AG04450 (cell line): ENCODE data around the gene AMBP. TPM values are rescaled to one million over a fixed set of nuclear protein-coding genes. Genes with fewer than 3 reads are reported as not detected.

Experiments used
- CTCF ChIA-PET: fragments of 300-600, 350-600 bp; formaldehyde crosslinking; extraction: SDS; loops from one replicate; lab custom pipeline; 2022; ENCODE audit warnings: antibody characterized with exemption, inconsistent platforms; lab: Charles Lee
- POLR2A ChIA-PET: fragments of 350-600 bp; formaldehyde crosslinking; extraction: SDS; loops from one replicate; lab custom pipeline; 2021; ENCODE audit warnings: antibody characterized with exemption, inconsistent platforms; lab: Yijun Ruan, JAX
- DNase-seq: peaks from one replicate; pipeline ENCODE4 v3.0.0-alpha.2; 2011; ENCODE audit warnings: low read depth, low spot score
- H3K27ac ChIP-seq: one replicate; pipeline ENCODE4 v1.5.1; 2012; ENCODE audit warnings: low read depth, low read length, control low read depth
- H3K27me3 ChIP-seq: one replicate; pipeline ENCODE4 v1.6.0; 2012; ENCODE audit warnings: low read length; ENCODE audit not compliant: control insufficient read depth, insufficient read depth
- H3K4me3 ChIP-seq: 2 replicates; pipeline ENCODE4 v1.5.1; 2011; ENCODE audit warnings: mild to moderate bottlenecking, low read depth, low read length, control low read depth
- H3K9me3 ChIP-seq: 2 replicates; pipeline ENCODE4 v1.5.1; 2012; ENCODE audit warnings: low read length; ENCODE audit not compliant: control insufficient read depth, insufficient read depth
- polyA plus RNA-seq: library from polyadenylated mRNA; depleted of rRNA; stranded (reverse); fragments of >200 nt; gene quantifications from 2 replicates; pipeline ENCODE4 v1.2.3, GENCODE V29; 2011
- TF ChIP-seq, protein P1 (sequence below): IDR thresholded peaks from 2 replicates; pipeline ENCODE4 v1.5.1; 2011; ENCODE audit warnings: low read depth, low read length, control low read depth, inconsistent platforms

Gene AMBP
- polyA plus RNA-seq, 1 experiment, result 0.74 TPM

DNA sequence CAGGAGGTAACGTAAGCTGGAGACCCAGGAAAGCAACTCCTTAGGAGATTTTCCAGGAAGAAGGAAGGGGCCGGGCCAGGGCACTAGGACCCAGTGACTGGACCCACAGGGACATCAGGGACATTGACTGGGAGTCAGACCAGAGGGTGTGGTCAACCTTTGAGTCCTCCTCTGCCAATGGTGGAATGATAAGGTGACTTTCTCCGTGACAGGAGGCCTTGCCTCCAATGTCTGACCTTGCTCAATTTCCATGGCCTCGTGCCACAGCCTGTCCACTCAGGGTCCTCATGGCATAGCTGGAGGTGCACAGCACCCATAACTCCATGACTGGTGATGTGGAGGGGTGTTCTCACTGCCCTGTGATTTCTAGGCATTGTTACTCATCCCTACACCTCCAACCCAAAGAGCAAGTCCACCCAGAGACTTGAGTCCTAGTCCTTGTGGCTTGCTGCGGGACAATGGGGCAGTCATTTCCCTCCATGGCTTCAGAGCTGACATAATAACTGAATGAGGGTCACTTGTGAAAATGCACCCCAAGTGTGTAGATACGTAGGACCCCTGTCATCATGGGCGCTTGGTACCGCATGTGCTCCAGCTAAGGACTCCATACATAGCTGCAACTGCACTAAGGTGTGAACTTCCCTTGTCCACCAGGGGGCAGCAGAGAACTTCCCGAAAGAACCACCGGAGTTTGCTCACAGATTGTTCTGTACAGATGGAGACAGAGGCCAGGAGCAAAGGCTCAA is 4.1 kb upstream of the AMBP start:
- Histone ChIP-seq H3K27ac (no peak overlapping the region), H3K4me3 (no peak overlapping the region), H3K27me3 (peaks cover 14% of the 10 kb centered on the region), H3K9me3 (no peaks in the 10 kb centered on the region)
- ChIA-PET POLR2A (interaction anchor here (0.6 kb wide), 1 partner anchor 192 kb away, joined by 6 read pairs; no protein-coding TSS in a partner anchor), CTCF (interaction anchor here (0.5 to 6.9 kb wide), 72 partner anchors 9 to 1882 kb away, joined by 3 to 162 read pairs (median 4); partner anchors contain the start of genes COL27A1 and KIF12)
- TF ChIP-seq, protein P1, sequence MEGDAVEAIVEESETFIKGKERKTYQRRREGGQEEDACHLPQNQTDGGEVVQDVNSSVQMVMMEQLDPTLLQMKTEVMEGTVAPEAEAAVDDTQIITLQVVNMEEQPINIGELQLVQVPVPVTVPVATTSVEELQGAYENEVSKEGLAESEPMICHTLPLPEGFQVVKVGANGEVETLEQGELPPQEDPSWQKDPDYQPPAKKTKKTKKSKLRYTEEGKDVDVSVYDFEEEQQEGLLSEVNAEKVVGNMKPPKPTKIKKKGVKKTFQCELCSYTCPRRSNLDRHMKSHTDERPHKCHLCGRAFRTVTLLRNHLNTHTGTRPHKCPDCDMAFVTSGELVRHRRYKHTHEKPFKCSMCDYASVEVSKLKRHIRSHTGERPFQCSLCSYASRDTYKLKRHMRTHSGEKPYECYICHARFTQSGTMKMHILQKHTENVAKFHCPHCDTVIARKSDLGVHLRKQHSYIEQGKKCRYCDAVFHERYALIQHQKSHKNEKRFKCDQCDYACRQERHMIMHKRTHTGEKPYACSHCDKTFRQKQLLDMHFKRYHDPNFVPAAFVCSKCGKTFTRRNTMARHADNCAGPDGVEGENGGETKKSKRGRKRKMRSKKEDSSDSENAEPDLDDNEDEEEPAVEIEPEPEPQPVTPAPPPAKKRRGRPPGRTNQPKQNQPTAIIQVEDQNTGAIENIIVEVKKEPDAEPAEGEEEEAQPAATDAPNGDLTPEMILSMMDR, result peak; percentile 93
- peak; percentile 74 for DNase-seq

DNA sequence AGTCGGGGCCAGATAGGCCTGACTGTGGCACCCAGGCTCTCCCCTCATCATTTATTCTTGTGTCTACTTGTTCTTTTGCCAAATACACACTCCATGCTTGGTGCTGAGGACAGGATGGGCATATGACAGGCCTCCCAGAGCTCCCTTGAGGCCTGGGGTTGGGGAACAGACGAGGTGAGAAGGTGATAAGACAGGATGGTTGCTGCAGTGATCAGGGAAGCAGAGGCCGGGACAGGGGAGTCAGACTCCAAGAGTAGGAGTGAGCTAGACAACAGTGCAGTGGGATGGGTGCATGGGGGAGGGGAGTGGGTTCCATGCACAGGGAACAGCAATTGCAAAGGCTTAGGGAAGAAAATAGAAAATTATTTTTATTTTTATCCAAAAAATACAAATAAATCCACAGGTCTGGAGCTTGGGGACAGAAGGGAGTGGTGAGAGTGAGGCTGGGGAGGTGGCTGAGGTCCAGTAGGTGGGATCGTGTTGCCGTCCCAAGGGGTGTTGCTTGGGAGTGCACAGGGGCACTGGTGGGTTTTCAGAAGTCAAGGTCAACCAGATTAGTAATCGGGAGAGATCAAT is 3.4 kb upstream of the AMBP start:
- ChIA-PET CTCF (interaction anchor here (0.7 to 6.9 kb wide), 16 partner anchors 10 to 286 kb away, joined by 3 to 162 read pairs (median 9); no protein-coding TSS in a partner anchor), POLR2A (no interaction called here)
- no peak for DNase-seq
- TF ChIP-seq, protein P1, result no peak
- Histone ChIP-seq H3K4me3 (no peak overlapping the region), H3K27me3 (peaks cover 16% of the 10 kb centered on the region), H3K27ac (no peak overlapping the region), H3K9me3 (no peaks in the 10 kb centered on the region)

DNA sequence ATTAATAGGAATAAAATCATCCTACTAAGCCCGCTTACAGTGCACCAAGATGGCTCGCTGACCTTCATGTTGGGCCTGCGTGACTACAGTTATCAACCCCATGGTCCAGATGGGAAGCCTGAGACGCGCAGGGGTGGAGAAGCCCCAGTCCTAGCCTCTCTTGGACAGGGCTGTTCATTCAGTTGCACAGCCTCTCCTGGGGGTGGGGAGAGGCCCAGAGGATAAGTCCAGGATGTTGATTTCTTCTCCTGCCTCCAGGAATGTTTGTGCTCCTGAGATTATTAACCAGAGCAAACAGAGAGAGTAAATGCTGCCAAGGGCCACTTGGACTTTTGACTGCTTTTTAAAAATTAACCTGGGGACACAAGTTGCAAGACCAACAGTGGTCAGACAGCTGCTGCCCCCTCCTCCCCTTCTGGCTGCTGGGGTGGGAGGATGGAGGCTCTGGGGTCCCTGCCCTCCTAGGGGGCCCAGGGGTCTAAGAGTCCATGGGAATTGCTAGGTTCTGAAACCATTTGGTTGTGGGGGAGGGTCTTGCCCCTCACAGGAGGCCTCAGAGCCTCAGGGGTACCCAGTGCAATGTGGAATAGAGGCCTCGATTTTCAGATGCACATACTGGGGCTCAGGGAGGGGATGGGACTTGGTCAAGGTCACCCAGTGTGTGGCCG is 2.8 kb upstream of the AMBP start:
- TF ChIP-seq, protein P1, result no peak
- POLR2A ChIA-PET, result no interaction called here
- CTCF ChIA-PET, result interaction anchor here (2.2 to 6.9 kb wide), 3 partner anchors 22 to 211 kb away, joined by 10 to 162 read pairs (median 82); no protein-coding TSS in a partner anchor
- H3K27me3 ChIP-seq, result peaks cover 20% of the 10 kb centered on the region
- H3K4me3 ChIP-seq, result no peak overlapping the region
- H3K9me3 ChIP-seq, result no peaks in the 10 kb centered on the region
- no peak overlapping the region for H3K27ac ChIP-seq
- DNase-seq, result no peak

DNA sequence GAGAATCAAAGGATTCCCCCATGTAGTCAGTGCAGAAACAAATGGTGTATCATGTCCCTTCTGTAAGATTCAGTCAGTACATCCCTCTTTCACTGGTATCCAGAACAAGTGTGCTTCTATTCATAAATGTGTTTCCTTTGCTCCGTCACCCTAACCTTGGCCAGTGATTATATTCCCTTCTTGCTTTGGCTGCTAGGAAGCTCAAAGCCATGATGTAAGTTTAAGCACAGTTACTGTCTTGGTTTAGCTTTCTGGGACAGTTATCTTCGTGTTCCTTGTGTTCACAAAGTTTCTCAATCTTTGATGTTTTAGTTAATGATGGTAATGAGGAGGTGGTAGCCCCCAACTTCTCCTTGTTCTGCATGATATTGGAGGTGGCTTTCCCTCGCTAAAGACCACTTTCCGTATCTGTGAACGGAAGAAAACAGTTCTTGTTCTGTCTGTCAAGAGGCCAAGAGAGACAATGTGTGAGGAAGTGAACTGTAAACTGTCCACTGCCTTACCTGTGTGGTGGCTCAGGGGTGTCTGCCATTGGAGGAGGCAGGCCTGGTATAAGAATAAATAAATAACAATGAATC is 2.2 kb upstream of the AMBP start:
- Histone ChIP-seq H3K27me3 (peaks cover 24% of the 10 kb centered on the region), H3K4me3 (no peak overlapping the region), H3K9me3 (no peaks in the 10 kb centered on the region), H3K27ac (no peak overlapping the region)
- no peak for DNase-seq
- POLR2A ChIA-PET, result no interaction called here
- TF ChIP-seq, protein P1, result no peak
- CTCF ChIA-PET, result interaction anchor here (6.2 to 6.9 kb wide), 2 partner anchors 27 to 212 kb away, joined by 82 to 162 read pairs; no protein-coding TSS in a partner anchor
